GM23338 (cell line): ENCODE results near the gene RBP5. TPM values are rescaled to one million over a fixed set of nuclear protein-coding genes. Genes with fewer than 3 reads are reported as not detected.
A peak's percentile ranks its signal among the peaks of the same experiment; 100 is the strongest.

Experiments used
- ATAC-seq: fragments of 200-7000 bp; cut with Tn5 transposase; 3 replicates; pipeline ENCODE4 v1.9.1; 2020
- DNase-seq: peaks from one replicate; pipeline ENCODE4 v3.0.0-alpha.2; 2015; ENCODE audit warnings: low spot score
- H2AFZ ChIP-seq: fragments of 200-600 bp; sonication (generic); 2 replicates; pipeline ENCODE4 v1.8.0; 2016; ENCODE audit warnings: antibody characterized with exemption, mild to moderate bottlenecking, moderate library complexity
- H3F3A ChIP-seq: fragments of 200-600 bp; sonication (generic); replicated peaks from 2 replicates; pipeline ENCODE4 v1.8.0; 2017; ENCODE audit warnings: antibody characterized with exemption, mixed run types, low read depth
- H3K27ac ChIP-seq: fragments of 200-600 bp; sonication (generic); 2 replicates; pipeline ENCODE4 v1.6.1; 2016; ENCODE audit warnings: low read depth
- H3K27me3 ChIP-seq: fragments of 200-600 bp; sonication (generic); 2 replicates; pipeline ENCODE4 v1.8.0; 2016; ENCODE audit warnings: mild to moderate bottlenecking, mixed run types, moderate library complexity; ENCODE audit not compliant: insufficient read depth
- H3K36me3 ChIP-seq: fragments of 200-600 bp; sonication (generic); 2 replicates; pipeline ENCODE4 v1.8.0; 2016; ENCODE audit warnings: mild to moderate bottlenecking; ENCODE audit not compliant: insufficient read depth
- H3K4me1 ChIP-seq: fragments of 200-600 bp; sonication (generic); 2 replicates; pipeline ENCODE4 v1.8.0; 2016; ENCODE audit warnings: mild to moderate bottlenecking, moderate library complexity; ENCODE audit not compliant: insufficient read depth
- H3K4me2 ChIP-seq: fragments of 200-600 bp; sonication (generic); 2 replicates; pipeline ENCODE4 v1.7.1; 2017; ENCODE audit warnings: mixed run types
- H3K4me3 ChIP-seq: fragments of 200-600 bp; sonication (generic); 2 replicates; pipeline ENCODE4 v1.6.1; 2016; ENCODE audit warnings: mixed run types
- H3K79me2 ChIP-seq: fragments of 200-600 bp; sonication (generic); replicated peaks from 2 replicates; pipeline ENCODE4 v1.8.0; 2017; ENCODE audit warnings: mild to moderate bottlenecking; ENCODE audit not compliant: insufficient read depth
- H3K9me2 ChIP-seq: fragments of 200-600 bp; sonication (generic); 2 replicates; pipeline ENCODE4 v1.8.0; 2017; ENCODE audit not compliant: insufficient read depth
- H4K20me1 ChIP-seq: fragments of 200-600 bp; sonication (generic); replicated peaks from 2 replicates; pipeline ENCODE4 v1.8.0; 2017; ENCODE audit warnings: mild to moderate bottlenecking; ENCODE audit not compliant: insufficient read depth
- H3K27ac Mint-ChIP-seq: 2 replicates; pipeline ENCODE4 v1.8.0; 2020; ENCODE audit warnings: inconsistent platforms, mild to moderate bottlenecking, moderate library complexity, mixed read lengths
- H3K27me3 Mint-ChIP-seq: 3 replicates; pipeline ENCODE4 v1.8.0; 2022; ENCODE audit warnings: low read depth, mild to moderate bottlenecking, moderate library complexity, mixed read lengths, inconsistent platforms; ENCODE audit not compliant: insufficient read depth, poor library complexity
- H3K36me3 Mint-ChIP-seq: 3 replicates; pipeline ENCODE4 v1.8.0; 2021; ENCODE audit warnings: low read depth, mild to moderate bottlenecking, inconsistent platforms, moderate library complexity, mixed read lengths
- H3K4me1 Mint-ChIP-seq: 3 replicates; pipeline ENCODE4 v1.8.0; 2020; ENCODE audit warnings: mild to moderate bottlenecking, inconsistent platforms, mixed read lengths
- H3K4me3 Mint-ChIP-seq: 3 replicates; pipeline ENCODE4 v1.8.0; 2021; ENCODE audit warnings: moderate library complexity, mild to moderate bottlenecking, inconsistent platforms, mixed read lengths
- H3K9me3 Mint-ChIP-seq: 3 replicates; pipeline ENCODE4 v1.8.0; 2020; ENCODE audit warnings: moderate library complexity, mild to moderate bottlenecking, inconsistent platforms, mixed read lengths
- CREB1 ChIP-seq: fragments of 250-450 bp; sonication (Bioruptor Pico); IDR thresholded peaks from 2 replicates; pipeline ENCODE4 v1.5.0; 2020; ENCODE audit warnings: low read depth, mild to moderate bottlenecking, moderate library complexity
- EZH2 ChIP-seq: fragments of 200-600 bp; sonication (generic); IDR thresholded peaks from one replicate; pipeline ENCODE4 v1.8.0; 2017; ENCODE audit warnings: antibody characterized with exemption, mild to moderate bottlenecking, low read depth; ENCODE audit not compliant: unreplicated experiment
- EZH2phosphoT487 ChIP-seq: fragments of 200-600 bp; sonication (generic); IDR thresholded peaks from one replicate; pipeline ENCODE4 v1.8.1; 2018; ENCODE audit warnings: antibody characterized with exemption; ENCODE audit not compliant: unreplicated experiment
- JUNB ChIP-seq: IDR thresholded peaks from one replicate; pipeline ENCODE4 v1.6.1; 2016; ENCODE audit warnings: antibody characterized with exemption; ENCODE audit not compliant: unreplicated experiment
- ZNF114 ChIP-seq: fragments of 250-450 bp; sonication (Bioruptor Pico); IDR thresholded peaks from 2 replicates; pipeline ENCODE4 v1.5.0; 2020; ENCODE audit warnings: mild to moderate bottlenecking, moderate library complexity
- ZNF331 ChIP-seq: fragments of 250-450 bp; sonication (Bioruptor Pico); IDR thresholded peaks from 2 replicates; pipeline ENCODE4 v1.5.0; 2020; ENCODE audit warnings: low read depth, mild to moderate bottlenecking, moderate library complexity
- polyA plus RNA-seq: library from polyadenylated mRNA; unstranded; fragments of >200 nt; fragmentation: Nextera tagmentation; extraction: Ambion mirVana; gene quantifications from 2 replicates; pipeline ENCODE4 v1.2.1, GENCODE V29; 2016
- total RNA-seq: library from RNA; depleted of rRNA; stranded (reverse); fragments of >200 nt; shearing (Covaris generic); gene quantifications from 2 replicates; pipeline ENCODE4 v1.2.3, GENCODE V29; 2014
- TF ChIP-seq, protein P1 (sequence below): IDR thresholded peaks from one replicate; pipeline ENCODE4 v1.6.1; 2018; ENCODE audit warnings: antibody characterized with exemption; ENCODE audit not compliant: unreplicated experiment
- TF ChIP-seq, protein P2 (sequence below): IDR thresholded peaks from 2 replicates; pipeline ENCODE4 v1.6.1; 2016; ENCODE audit warnings: antibody characterized with exemption
- TF ChIP-seq, protein P3 (sequence below), 2 experiments: fragments of 200-600 bp in 1 of 2; sonication (generic) in 1 of 2; conservative IDR thresholded peaks; 2 replicates each; pipeline versions ENCODE4 v1.5.1 to v1.6.1; 2016 to 2017; ENCODE audit warnings: antibody characterized with exemption in 2 of 2, low read depth in 2 of 2, mild to moderate bottlenecking in 2 of 2, moderate library complexity in 1 of 2

The RBP5 gene
- total and polyA plus RNA-seq, 2 experiments from 2014 or later: 1.2 to 3.0 TPM

GRCh38 chr12:7155471-7156034 is 26.9 kb upstream of the RBP5 start:
- DNase-seq: no peak
- H3K36me3 Mint-ChIP-seq: no peaks in the 10 kb centered on the region; the same call in 1 of the 3 replicates
- ATAC-seq: peak; percentile 21; the same call in 2 of the 3 replicates
- no peak overlapping the region for H3K4me2 ChIP-seq
- no peak overlapping the region for H3K4me3 ChIP-seq
- H3F3A ChIP-seq: no peaks in the 10 kb centered on the region
- H3K27me3 Mint-ChIP-seq: peaks cover 2% of the 10 kb centered on the region
- no peaks in the 10 kb centered on the region for H3K36me3 ChIP-seq
- H3K4me1 Mint-ChIP-seq: no peaks in the 10 kb centered on the region
- TF ChIP-seq CREB1 (CRISPR knock-in tag) (no peak), EZH2phosphoT487 (no peak), JUNB (no peak), ZNF114 (CRISPR knock-in tag) (no peak), ZNF331 (CRISPR knock-in tag) (no peak), EZH2 (no peak)
- TF ChIP-seq, protein P1, sequence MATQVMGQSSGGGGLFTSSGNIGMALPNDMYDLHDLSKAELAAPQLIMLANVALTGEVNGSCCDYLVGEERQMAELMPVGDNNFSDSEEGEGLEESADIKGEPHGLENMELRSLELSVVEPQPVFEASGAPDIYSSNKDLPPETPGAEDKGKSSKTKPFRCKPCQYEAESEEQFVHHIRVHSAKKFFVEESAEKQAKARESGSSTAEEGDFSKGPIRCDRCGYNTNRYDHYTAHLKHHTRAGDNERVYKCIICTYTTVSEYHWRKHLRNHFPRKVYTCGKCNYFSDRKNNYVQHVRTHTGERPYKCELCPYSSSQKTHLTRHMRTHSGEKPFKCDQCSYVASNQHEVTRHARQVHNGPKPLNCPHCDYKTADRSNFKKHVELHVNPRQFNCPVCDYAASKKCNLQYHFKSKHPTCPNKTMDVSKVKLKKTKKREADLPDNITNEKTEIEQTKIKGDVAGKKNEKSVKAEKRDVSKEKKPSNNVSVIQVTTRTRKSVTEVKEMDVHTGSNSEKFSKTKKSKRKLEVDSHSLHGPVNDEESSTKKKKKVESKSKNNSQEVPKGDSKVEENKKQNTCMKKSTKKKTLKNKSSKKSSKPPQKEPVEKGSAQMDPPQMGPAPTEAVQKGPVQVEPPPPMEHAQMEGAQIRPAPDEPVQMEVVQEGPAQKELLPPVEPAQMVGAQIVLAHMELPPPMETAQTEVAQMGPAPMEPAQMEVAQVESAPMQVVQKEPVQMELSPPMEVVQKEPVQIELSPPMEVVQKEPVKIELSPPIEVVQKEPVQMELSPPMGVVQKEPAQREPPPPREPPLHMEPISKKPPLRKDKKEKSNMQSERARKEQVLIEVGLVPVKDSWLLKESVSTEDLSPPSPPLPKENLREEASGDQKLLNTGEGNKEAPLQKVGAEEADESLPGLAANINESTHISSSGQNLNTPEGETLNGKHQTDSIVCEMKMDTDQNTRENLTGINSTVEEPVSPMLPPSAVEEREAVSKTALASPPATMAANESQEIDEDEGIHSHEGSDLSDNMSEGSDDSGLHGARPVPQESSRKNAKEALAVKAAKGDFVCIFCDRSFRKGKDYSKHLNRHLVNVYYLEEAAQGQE: no peak
- TF ChIP-seq, protein P2, sequence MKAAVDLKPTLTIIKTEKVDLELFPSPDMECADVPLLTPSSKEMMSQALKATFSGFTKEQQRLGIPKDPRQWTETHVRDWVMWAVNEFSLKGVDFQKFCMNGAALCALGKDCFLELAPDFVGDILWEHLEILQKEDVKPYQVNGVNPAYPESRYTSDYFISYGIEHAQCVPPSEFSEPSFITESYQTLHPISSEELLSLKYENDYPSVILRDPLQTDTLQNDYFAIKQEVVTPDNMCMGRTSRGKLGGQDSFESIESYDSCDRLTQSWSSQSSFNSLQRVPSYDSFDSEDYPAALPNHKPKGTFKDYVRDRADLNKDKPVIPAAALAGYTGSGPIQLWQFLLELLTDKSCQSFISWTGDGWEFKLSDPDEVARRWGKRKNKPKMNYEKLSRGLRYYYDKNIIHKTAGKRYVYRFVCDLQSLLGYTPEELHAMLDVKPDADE: no peak
- TF ChIP-seq, protein P3, sequence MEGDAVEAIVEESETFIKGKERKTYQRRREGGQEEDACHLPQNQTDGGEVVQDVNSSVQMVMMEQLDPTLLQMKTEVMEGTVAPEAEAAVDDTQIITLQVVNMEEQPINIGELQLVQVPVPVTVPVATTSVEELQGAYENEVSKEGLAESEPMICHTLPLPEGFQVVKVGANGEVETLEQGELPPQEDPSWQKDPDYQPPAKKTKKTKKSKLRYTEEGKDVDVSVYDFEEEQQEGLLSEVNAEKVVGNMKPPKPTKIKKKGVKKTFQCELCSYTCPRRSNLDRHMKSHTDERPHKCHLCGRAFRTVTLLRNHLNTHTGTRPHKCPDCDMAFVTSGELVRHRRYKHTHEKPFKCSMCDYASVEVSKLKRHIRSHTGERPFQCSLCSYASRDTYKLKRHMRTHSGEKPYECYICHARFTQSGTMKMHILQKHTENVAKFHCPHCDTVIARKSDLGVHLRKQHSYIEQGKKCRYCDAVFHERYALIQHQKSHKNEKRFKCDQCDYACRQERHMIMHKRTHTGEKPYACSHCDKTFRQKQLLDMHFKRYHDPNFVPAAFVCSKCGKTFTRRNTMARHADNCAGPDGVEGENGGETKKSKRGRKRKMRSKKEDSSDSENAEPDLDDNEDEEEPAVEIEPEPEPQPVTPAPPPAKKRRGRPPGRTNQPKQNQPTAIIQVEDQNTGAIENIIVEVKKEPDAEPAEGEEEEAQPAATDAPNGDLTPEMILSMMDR (conservative IDR thresholded peaks at IDR 0.05; ENCODE audit: low read depth in 2 of 2): no peak
- H3K9me3 Mint-ChIP-seq: no peaks in the 10 kb centered on the region
- no peak overlapping the region for H2AFZ ChIP-seq
- H3K4me1 ChIP-seq: no peaks in the 10 kb centered on the region
- H3K27me3 ChIP-seq: no peaks in the 10 kb centered on the region
- H3K9me2 ChIP-seq: no peaks in the 10 kb centered on the region
- H3K79me2 ChIP-seq: no peaks in the 10 kb centered on the region
- no peaks in the 10 kb centered on the region for H4K20me1 ChIP-seq
- H3K4me3 Mint-ChIP-seq: no peak overlapping the region
- no peak overlapping the region for H3K27ac ChIP-seq
- H3K27ac Mint-ChIP-seq: peak overlapping the region; percentile 22; the same call in 1 of the 2 replicates
